Endometrial microvascular endothelial cells (primary cell): ENCODE results near the gene PITPNC1. TPM values are rescaled to one million over a fixed set of nuclear protein-coding genes. Genes with fewer than 3 reads are reported as not detected.
"Not testable (repeated sequence)": the region's sequence is repeated elsewhere in the genome, so short reads cannot be mapped to it uniquely, and the experiment has no call there.

ENCODE experiments used
- in situ Hi-C: cut with HindIII; loops from 2 replicates; pipeline ENCODE4 v1.10.0; 2017; ENCODE audit warnings: low sequenced_read_pairs, low pct_unique_long_range_greater_than_20kb; ENCODE audit errors: inconsistent ontology term
- total RNA-seq: library from RNA; depleted of rRNA; stranded (reverse); fragments of >200 nt; gene quantifications from one replicate; pipeline ENCODE4 v1.2.3, GENCODE V29; 2015; ENCODE audit errors: inconsistent ontology term

The PITPNC1 gene
- total RNA-seq, 1 donor from 2014 or later, result 7.1 TPM

GRCh38 chr17:67422296-67422695 lies 45.2 kb downstream of the PITPNC1 start:
- in situ Hi-C loops, result not testable (repeated sequence)

DNA sequence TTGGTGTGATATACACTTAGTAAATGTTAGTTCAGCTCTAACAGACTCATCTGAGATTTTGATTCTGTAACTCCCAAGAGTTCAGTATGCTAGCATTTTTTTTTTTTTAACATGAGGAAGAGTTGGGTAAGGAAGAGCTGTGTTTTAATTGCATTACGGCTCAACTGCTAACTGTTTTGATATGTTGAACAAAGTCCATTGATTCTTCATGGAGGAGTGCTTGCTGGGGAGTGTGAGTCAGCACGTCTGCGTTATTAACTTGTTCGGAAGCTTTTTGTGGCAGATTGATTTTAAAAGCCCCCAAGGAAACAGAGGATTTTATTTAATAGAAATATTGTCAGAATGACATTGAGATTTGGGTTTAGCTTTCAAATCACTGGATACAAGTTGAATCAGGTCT lies 45.8 kb downstream of the PITPNC1 start:
- in situ Hi-C loops, result no loop called here

DNA sequence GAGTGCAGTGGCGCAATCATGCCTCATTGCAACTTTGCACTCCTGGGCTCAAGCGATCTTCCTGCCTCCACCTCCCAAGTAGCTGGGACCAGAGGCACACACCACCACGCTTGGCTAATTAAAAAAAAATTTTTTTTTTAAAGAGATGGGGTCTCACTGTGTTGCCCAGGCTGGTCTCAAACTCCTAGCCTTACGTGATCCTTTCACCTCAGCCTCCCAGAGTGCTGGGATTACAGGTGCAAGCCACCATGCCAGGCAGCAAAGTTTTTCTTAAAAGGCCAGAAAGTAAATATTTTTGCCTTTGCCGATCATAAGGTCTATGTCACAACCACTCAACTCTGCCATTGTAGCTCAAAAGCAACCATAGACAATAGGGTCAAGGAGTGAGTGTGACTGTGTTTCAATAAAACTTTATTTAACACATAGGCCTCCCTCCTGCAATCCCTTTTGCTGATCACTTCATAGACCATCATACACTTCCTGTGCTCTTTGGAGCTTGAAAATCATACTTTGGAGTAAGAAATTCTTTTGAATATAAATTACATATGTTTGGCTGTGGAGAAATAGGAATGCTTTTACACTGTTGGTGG lies 48.6 kb downstream of the PITPNC1 start:
- in situ Hi-C loops, result no loop called here

GRCh38 chr17:67427424-67427823 lies 50.3 kb downstream of the PITPNC1 start:
- in situ Hi-C loops, result no loop called here

- in situ Hi-C loops, result not testable (repeated sequence)
These were observed 53.4 kb downstream of the PITPNC1 start for GRCh38 chr17:67430515-67430914.

- in situ Hi-C loops, result no loop called here
These were observed 54.4 kb downstream of the PITPNC1 start for GRCh38 chr17:67431249-67432015.

- in situ Hi-C loops, result no loop called here
These were observed 56.3 kb downstream of the PITPNC1 start for GRCh38 chr17:67433248-67433924.

DNA sequence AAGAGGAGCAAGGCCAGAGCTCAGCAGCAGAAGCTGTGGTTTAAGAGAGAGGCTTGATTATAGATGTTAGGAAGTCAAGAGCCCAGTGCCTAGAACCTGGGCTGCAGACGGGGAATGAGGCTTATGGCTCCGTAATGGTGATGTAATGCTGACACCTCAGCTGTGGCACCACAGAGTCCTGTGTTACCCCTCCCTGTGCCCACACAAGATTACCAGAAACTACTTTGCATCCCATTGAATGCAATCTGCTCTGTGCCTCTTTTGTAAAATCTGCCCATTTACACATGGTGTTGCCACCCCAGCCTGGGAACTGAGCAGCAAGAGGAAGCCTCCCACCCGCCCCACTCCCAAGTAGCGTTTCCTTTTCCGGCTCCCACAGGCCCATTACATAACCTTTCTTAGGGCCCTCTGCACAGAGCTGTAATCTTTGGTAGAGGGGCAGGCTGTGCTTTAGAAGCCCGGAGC lies 57.0 kb downstream of the PITPNC1 start:
- in situ Hi-C loops, result no loop called here

GRCh38 chr17:67435122-67435521 lies 58.0 kb downstream of the PITPNC1 start:
- in situ Hi-C loops, result no loop called here

DNA sequence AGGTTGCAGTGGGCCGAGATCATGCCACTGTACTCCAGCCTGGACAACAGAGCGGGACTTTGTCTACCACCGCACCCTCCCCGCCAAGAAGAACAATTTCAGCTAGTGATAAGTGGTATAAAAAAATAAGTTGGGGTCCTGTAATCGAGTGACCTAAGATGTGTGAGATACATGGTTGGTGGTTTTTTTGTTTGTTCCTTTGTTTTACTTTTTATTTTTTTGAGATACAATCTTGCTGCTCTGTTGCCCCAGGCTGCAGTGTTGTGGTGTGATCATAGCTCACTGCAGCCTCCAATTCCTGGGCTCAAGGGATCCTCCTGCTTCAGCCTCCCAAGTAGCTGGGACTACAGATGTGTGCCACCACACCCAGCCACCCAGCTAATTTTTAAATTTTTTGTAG lies 58.7 kb downstream of the PITPNC1 start:
- in situ Hi-C loops, result no loop called here

DNA sequence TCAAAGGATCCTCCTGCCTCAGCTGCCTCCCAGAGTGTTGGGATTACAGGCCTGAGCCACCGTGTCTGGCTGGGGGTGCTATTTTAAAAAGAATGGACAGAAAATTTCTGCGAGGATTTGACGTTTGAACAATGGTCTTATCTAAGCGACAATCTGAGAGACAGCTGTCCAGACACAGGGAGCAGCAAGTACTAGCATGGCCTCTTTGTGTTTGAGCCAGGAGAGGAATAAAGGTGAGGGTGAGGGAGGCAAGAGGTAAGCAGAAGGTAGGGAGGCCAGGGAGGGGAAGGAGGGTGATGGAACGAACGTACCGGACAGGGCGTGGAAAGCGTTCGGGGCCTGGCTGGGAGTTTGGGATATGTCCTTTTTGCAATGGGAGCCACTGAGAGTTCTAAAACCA lies 59.2 kb downstream of the PITPNC1 start:
- in situ Hi-C loops, result no loop called here

DNA sequence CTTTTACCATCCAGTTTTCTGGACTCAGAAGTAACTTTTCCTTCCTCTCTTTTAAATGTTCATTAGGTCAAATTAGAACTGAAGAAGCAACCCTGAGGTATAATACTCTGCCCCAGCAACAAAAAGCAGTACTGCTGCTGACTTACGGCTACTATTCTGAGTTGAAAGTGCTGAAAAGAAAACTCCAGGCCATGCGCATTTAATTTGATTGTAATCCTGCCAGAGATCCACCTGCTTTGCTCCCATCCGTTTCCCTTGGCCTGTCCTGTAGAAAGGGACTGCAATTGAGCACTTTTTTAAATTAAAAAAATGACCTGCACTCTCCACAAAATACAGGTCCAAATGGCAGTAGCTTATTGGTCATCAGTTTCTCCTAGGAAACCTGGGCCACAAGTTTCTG lies 61.6 kb downstream of the PITPNC1 start:
- in situ Hi-C loops, result no loop called here

- in situ Hi-C loops, result no loop called here
These were observed 62.2 kb downstream of the PITPNC1 start for GRCh38 chr17:67439269-67439668.

DNA sequence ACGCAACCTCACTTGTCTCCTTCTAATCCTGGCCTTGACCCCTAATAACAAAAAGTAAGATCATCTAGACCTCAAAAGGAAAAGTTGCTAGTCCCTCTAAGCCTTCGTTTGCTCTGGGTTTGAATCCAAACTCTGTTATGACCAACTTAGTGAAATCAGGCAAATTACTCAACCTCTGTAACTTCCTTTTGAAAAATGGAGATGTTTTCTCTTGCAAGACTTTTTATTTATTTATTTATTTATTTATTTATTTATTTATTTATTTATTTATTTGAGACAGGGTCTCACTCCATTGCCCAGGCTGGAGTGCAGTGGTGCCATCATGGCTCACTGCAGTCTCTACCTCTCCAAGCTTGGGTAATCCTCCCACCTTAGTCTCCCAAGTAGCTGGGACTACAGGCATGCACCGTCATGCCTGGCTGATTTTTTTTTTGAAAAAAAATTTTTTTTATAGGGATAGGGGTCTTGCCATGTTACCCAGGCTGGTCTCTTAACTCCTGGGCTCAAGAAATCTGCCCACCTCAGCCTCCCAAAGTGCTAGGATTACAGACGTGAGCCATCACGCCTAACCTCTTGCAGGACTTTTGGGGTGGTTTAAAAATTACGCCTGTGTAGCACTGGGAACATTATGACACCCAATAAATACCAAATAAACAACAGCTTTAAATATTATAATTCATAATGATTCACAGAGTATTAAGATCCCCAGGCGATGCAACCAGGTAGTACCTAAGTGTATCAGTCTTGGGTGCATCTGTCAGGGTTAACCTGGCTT lies 63.4 kb downstream of the PITPNC1 start:
- in situ Hi-C loops, result no loop called here

DNA sequence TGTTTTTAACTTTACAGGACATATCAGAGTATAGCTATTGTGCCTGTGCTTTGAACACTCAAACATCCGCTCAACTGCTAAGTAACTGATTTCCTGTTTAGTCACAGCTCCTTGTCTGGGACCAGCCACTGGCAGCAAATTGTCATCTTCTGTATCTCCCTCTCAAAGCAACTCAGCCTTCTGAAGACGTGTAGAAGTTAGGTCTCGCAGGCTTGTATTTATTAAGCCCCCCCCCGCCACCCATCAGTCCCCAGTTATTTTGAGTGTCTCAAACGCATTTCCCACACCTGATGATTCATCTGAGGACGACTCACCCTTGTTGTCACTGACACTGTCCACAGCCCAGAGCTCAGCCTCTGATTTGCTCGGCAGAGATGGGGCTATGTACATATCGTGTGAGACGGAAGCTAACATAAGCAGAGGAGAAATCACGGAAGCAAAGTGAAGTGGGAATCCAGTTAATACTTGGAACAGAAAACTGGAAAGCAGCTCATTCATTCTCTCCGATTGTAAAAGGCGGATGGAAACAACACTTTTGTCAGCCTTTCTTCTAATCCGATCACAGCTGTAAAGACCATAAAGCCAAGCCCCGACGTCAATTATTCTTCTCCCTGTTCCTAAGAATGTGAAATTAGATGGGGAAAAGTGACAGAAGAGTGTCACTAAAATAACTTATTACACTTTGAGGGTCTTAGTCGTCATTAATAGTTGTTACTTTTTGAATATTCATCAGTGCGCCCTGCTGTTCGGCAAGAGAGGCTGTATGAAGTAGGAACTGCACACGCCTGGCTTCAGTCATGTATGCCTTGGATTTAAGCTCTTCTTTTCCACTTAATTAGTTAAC lies 64.2 kb downstream of the PITPNC1 start:
- in situ Hi-C loops, result no loop called here

- in situ Hi-C loops, result no loop called here
These were observed 64.8 kb downstream of the PITPNC1 start for GRCh38 chr17:67441896-67442219.

- in situ Hi-C loops, result no loop called here
These were observed 65.9 kb downstream of the PITPNC1 start for GRCh38 chr17:67442787-67443624.
